ACC112 (cell line): Measurements from ENCODE around the gene CSMD2.

Experiments
- H2AFZ ChIP-seq: fragments of 200-600 bp; sonication (generic); one replicate; pipeline ENCODE4 v1.6.0; 2017; ENCODE audit warnings: antibody characterized with exemption, low read length; ENCODE audit not compliant: unreplicated experiment
- H3K27ac ChIP-seq: fragments of 200-600 bp; sonication (generic); 2 replicates; pipeline ENCODE4 v1.5.1; 2014; ENCODE audit warnings: low read depth, mild to moderate bottlenecking, antibody characterized with exemption, low read length, moderate library complexity
- H3K27me3 ChIP-seq: fragments of 200-600 bp; sonication (generic); 2 replicates; pipeline ENCODE4 v1.6.1; 2014; ENCODE audit warnings: mild to moderate bottlenecking, antibody characterized with exemption, low read length, moderate library complexity, mixed read lengths; ENCODE audit not compliant: insufficient read depth
- H3K36me3 ChIP-seq: fragments of 200-600 bp; sonication (generic); 2 replicates; pipeline ENCODE4 v1.6.1; 2016; ENCODE audit warnings: mild to moderate bottlenecking, antibody characterized with exemption, low read length, moderate library complexity, mixed read lengths; ENCODE audit not compliant: insufficient read depth
- H3K4me1 ChIP-seq: fragments of 200-600 bp; sonication (generic); one replicate; pipeline ENCODE4 v1.6.1; 2016; ENCODE audit warnings: low read length, mixed read lengths; ENCODE audit not compliant: insufficient read depth, unreplicated experiment, control insufficient read depth
- H3K4me3 ChIP-seq: fragments of 200-600 bp; sonication (generic); 2 replicates; pipeline ENCODE4 v1.5.1; 2014; ENCODE audit warnings: mild to moderate bottlenecking, low read depth, low read length
- H3K79me2 ChIP-seq: fragments of 200-600 bp; sonication (generic); one replicate; pipeline ENCODE4 v1.6.0; 2016; ENCODE audit warnings: low read length; ENCODE audit not compliant: control insufficient read depth, unreplicated experiment, insufficient read depth

CSMD2 gene

DNA sequence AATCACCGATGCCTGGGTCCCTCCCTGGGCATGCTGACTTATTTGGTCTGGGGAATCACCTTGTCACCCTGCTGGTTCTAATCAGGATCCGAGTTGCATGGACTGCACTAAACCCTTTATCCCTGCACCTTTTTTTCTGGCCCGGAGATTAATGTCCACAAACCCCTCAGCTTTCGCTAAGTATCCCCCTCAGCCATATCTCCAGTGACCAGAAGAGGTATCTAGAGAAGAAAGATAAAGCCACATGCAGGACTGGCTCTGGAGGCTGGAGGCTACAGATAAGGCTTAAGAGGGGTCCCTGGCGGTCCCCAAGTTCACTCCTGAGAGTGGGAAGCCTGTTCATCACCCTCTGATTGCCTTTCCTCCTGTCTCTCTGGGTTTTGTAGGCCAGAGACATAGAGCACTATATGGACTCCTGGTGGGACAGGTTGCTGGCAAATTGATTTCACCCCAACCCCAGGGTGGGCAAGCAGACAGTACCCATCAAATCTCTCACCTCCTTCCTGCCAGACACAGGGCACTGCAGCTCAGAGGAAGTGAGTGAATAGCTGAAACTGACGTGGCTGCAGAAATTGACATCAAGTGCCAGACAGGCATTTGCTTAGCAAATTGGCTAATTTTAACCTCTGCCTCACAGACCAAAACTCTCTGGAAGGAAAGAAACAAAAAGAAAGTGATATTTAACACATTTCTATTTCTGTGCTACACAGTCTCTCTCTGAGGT is 262.4 kb downstream of the CSMD2 start:
- Histone ChIP-seq H3K4me3 (no peak overlapping the region), H3K79me2 (no peaks in the 10 kb centered on the region), H3K27ac (no peak overlapping the region), H3K4me1 (no peaks in the 10 kb centered on the region), H3K27me3 (no peaks in the 10 kb centered on the region), H3K36me3 (no peaks in the 10 kb centered on the region), H2AFZ (no peak overlapping the region)

DNA sequence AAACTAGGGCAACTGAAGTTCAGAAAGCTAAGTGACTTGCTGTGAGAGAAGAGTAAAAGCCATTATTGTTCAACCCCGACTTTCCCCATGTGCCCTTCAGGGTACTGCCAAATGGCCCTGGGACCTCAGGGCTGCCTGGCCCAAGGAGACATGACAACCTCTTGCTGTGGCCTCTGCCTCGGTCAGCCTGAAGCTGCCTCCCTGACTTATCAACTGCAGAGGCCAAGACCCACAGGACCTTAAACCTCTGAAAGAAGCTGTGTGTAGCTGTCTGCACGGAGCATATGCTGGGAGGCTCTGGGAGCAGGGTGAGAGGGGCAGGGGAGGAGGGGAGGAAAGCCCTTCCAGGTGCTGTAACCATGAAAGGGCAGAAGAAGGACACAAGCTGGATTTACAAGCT is 265.3 kb downstream of the CSMD2 start:
- Histone ChIP-seq H3K79me2 (no peaks in the 10 kb centered on the region), H3K27ac (no peak overlapping the region), H3K4me3 (no peak overlapping the region), H3K27me3 (no peaks in the 10 kb centered on the region), H2AFZ (no peak overlapping the region), H3K4me1 (no peaks in the 10 kb centered on the region), H3K36me3 (no peaks in the 10 kb centered on the region)

DNA sequence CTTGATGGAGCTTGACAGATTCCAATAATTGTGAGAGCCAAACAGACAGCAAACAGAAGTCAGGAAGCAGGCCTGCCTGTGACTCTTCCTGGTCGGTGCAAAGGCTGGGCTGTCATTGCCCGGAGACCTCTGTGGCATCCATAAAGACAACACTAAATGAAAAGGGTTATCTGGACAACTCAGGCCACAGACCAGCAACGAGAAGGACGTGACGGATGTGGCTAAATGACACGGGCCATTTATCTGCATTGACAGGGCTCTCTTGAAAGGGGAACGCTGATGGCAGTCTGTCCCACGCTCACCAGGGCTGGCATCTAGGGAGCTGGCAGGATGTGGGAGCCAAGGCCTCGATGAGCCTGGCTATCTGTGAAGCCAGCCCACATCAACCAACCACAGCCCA is 266.1 kb downstream of the CSMD2 start:
- H3K27ac ChIP-seq = no peak overlapping the region
- H2AFZ ChIP-seq = no peak overlapping the region
- H3K79me2 ChIP-seq = no peaks in the 10 kb centered on the region
- H3K36me3 ChIP-seq = no peaks in the 10 kb centered on the region
- H3K27me3 ChIP-seq = no peaks in the 10 kb centered on the region
- no peak overlapping the region for H3K4me3 ChIP-seq
- H3K4me1 ChIP-seq = no peaks in the 10 kb centered on the region

DNA sequence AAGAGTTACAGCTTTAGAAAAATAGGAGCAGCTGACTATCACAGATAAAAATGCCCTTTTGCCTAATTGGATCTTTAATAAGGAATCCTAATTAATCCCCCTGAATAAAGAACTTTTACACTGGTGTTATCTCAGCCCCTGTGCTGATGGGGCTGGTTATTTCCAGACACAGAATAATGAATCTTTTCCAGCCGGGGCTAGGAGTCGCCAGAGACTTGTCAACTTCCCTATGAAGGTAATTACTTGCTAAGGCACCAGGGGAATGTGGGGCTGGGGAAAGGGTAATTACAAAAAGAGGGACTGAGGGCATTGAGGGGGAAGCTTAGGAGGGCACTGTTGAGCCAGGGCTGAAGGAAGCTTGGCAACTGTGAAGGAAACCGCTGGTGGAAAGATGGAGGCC is 266.6 kb downstream of the CSMD2 start:
- Histone ChIP-seq H3K27ac (no peak overlapping the region), H3K27me3 (no peaks in the 10 kb centered on the region), H3K4me3 (no peak overlapping the region), H3K79me2 (no peaks in the 10 kb centered on the region), H2AFZ (no peak overlapping the region), H3K36me3 (no peaks in the 10 kb centered on the region), H3K4me1 (no peaks in the 10 kb centered on the region)

DNA sequence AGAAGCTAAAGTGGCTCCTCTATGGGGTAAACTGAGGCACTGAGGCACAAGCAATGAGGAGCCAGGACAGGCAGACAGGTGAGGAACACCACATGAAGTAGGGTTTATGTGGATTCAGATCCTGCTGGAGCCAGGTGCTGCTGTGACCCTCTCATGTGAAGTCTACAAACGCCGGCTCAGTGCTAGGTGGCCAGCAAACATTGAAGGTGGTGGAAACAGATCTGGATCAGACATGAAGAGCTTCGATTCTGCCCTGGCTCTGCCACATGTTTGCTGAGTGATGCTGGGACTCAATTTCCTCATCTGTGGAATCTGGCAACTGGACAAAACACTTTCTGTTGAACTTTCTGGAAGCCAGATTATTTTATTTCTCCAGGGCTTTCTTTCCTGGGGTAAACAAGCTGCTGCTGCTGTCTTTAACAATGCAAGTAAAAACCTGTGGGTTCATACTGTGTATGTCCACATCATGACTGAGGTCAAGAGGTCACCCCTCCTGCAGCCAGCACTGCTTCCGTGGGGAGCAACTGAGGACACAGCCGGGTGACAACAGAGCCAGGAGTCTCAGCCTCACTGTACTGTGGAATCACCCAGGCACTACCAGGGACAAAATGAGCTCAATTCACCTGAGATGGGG is 267.8 kb downstream of the CSMD2 start:
- Histone ChIP-seq H3K4me1 (no peaks in the 10 kb centered on the region), H3K27me3 (no peaks in the 10 kb centered on the region), H2AFZ (no peak overlapping the region), H3K36me3 (no peaks in the 10 kb centered on the region), H3K79me2 (no peaks in the 10 kb centered on the region), H3K4me3 (no peak overlapping the region), H3K27ac (no peak overlapping the region)

DNA sequence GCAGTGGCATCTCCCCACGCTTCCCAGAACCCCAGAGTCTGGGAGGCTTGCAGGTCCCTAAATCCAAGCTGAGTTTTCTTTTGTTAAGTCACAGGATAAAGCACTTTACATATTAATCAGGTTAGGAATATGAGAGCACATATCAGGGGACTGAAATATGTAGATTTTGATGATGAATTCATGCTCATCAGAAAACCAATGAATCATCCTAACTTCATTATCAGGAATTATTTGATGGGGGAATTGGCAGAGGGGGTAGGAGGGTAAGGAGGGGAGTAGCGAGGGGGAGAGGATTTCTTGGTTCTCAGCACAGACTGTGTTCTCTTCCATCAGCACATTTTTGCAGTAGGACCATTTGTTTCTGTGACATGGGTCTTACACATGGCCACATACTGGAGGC is 269.1 kb downstream of the CSMD2 start:
- Histone ChIP-seq H3K4me3 (no peak overlapping the region), H3K36me3 (no peaks in the 10 kb centered on the region), H3K27me3 (no peaks in the 10 kb centered on the region), H2AFZ (no peak overlapping the region), H3K4me1 (no peaks in the 10 kb centered on the region), H3K27ac (no peak overlapping the region), H3K79me2 (no peaks in the 10 kb centered on the region)

DNA sequence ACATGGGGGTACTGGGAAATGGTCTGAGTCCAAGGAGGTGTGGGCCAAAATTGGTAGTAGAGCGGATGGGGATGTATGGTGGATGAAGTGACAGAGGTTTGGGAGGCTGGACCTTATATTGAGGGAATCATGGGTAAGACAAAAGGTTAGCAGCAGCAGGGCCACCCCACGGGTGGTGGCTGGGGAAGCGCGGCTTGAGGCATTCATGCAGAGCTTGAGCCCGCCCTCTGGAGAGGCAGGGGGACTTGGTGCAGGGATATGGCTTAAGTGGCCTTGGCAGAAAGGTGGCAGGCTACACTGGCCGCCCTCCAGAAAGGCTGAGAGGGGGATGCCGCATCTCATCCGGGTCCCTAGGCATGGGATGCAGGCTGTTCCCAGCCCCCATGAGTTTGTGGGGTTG is 269.6 kb downstream of the CSMD2 start:
- no peaks in the 10 kb centered on the region for H3K36me3 ChIP-seq
- no peaks in the 10 kb centered on the region for H3K79me2 ChIP-seq
- H3K4me1 ChIP-seq = no peaks in the 10 kb centered on the region
- H3K27ac ChIP-seq = no peak overlapping the region
- H3K27me3 ChIP-seq = no peaks in the 10 kb centered on the region
- no peak overlapping the region for H2AFZ ChIP-seq
- no peak overlapping the region for H3K4me3 ChIP-seq

DNA sequence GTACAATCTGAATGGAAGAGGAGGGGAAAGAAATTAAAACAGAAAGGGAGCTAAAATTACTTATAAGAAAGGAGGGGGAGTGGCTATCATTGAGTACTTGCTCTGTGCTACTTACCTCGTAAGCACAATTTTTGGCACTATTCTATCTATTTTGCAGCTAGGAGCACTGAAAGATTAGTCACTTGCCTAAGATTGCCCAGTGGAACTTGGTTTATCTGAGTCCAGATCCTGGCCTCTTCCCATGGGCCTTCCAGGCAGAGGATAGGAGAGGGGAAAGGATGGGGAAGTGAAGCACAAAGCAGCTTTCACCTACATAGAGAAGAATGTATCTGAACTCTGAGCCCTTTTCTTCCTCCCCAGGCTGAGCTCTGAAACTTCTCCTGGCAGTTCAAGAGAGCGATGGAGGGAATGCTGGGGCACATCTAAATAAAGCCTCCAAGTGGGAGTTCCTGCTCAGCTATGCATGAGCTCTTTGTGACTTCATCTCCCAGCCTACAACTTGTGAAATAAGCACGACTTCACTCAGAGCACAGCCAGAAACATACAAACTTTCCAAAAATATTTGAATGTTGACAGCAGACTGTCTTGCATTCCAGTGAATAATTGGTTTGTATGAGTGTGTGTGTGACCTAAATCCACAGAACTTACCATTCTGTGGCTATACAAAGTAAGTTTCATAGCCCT is 271.7 kb downstream of the CSMD2 start:
- Histone ChIP-seq H3K27me3 (no peaks in the 10 kb centered on the region), H3K79me2 (no peaks in the 10 kb centered on the region), H3K36me3 (no peaks in the 10 kb centered on the region), H2AFZ (no peak overlapping the region), H3K4me1 (no peaks in the 10 kb centered on the region), H3K27ac (no peak overlapping the region), H3K4me3 (no peak overlapping the region)

DNA sequence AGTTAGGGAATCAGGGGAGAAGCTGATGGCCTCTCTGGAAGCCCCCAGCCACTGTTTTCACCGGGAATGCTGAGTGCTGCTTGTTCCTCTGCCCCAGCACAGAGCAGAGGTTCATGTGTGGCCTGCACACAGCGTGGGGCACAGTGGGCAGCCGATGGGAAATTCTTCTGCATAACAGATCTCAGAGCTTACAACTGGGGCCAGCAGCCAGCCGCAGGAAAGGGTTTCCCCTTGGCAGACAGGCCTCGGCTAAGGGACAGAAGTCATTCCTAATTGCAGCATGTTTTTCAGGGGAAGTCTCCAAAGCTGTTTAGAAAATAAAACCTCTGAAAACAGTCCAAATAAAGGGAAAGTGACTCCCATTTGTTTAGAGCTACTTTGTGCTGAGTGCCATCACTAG is 278.5 kb downstream of the CSMD2 start:
- Histone ChIP-seq H3K36me3 (no peaks in the 10 kb centered on the region), H3K79me2 (no peaks in the 10 kb centered on the region), H2AFZ (no peak overlapping the region), H3K4me1 (no peaks in the 10 kb centered on the region), H3K27me3 (no peaks in the 10 kb centered on the region), H3K27ac (no peak overlapping the region), H3K4me3 (no peak overlapping the region)

DNA sequence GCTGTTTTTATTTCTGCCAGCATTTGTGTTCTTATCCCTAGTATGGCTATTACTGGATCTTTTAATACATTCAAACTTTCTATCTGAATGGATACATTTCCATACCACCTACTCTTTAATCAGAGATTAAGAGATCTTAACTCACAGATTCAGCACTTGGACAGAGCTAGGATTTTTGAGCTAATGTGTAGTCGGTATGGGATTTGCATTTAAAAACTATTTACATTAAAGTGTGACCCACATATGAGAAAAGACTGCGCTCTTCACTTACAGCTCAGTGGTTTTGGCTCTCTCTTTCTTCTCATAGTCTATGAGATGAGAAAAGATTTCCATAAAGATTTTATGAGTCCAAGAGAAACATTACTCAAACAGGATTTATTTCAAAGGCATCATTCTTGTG is 284.7 kb downstream of the CSMD2 start:
- H2AFZ ChIP-seq = no peak overlapping the region
- H3K36me3 ChIP-seq = no peaks in the 10 kb centered on the region
- no peak overlapping the region for H3K4me3 ChIP-seq
- H3K79me2 ChIP-seq = no peaks in the 10 kb centered on the region
- H3K27me3 ChIP-seq = no peaks in the 10 kb centered on the region
- no peaks in the 10 kb centered on the region for H3K4me1 ChIP-seq
- no peak overlapping the region for H3K27ac ChIP-seq

DNA sequence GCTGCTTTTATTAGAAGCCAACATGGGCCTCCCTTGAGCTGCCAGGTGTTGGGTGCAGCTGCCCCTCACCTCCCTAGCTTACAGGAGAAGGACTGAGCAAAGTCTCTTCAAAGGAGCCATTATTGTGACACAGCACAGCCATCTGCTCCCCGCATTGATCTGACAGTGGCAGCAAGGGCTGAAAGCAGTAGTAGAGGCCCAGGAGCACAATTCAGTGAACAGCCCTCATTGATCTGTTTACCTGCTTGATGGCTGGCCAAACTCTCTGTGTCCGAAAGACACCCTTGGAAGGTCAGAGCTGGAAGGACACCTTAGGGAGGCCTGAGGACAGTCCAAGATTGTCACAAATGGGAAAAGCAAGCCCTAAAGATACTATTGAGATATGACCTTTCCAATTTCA is 286.6 kb downstream of the CSMD2 start:
- Histone ChIP-seq H3K36me3 (no peaks in the 10 kb centered on the region), H3K27ac (no peak overlapping the region), H3K27me3 (no peaks in the 10 kb centered on the region), H3K79me2 (no peaks in the 10 kb centered on the region), H2AFZ (no peak overlapping the region), H3K4me3 (no peak overlapping the region), H3K4me1 (no peaks in the 10 kb centered on the region)
